Testis (tissue), 3 donors: Measurements from ENCODE around the gene OXSR1. TPM values are rescaled to one million over a fixed set of nuclear protein-coding genes. Genes with fewer than 3 reads are reported as not detected.
A peak's percentile ranks its signal among the peaks of the same experiment; 100 is the strongest.
"Not testable (repeated sequence)": the region's sequence is repeated elsewhere in the genome, so short reads cannot be mapped to it uniquely, and the experiment has no call there.

Experiments used
- DNase-seq: peaks from one replicate; pipeline ENCODE4 v3.0.0-alpha.2; 2019
- H3K27ac ChIP-seq, 2 donors: fragments of 200-600 bp; sonication (generic); one replicate each; pipeline ENCODE4 v1.5.1; 2019
- H3K27me3 ChIP-seq: fragments of 200-600 bp; sonication (generic); one replicate; pipeline ENCODE4 v1.5.1; 2019
- H3K36me3 ChIP-seq: fragments of 200-600 bp; sonication (generic); one replicate; pipeline ENCODE4 v1.5.1; 2017; ENCODE audit warnings: low read depth; ENCODE audit errors: missing control alignments
- H3K4me1 ChIP-seq: fragments of 200-600 bp; sonication (generic); one replicate; pipeline ENCODE4 v1.5.1; 2019
- H3K4me3 ChIP-seq, 2 donors: fragments of 200-600 bp; sonication (generic); one replicate each; pipeline ENCODE4 v1.5.1; 2017 to 2019
- H3K9me3 ChIP-seq: fragments of 200-600 bp; sonication (generic); one replicate; pipeline ENCODE4 v1.5.1; 2017
- POLR2A ChIP-seq: fragments of 450-650 bp; IDR thresholded peaks from one replicate; pipeline ENCODE4 v1.6.1; 2017; ENCODE audit warnings: antibody characterized with exemption, mild to moderate bottlenecking, moderate library complexity
- WGBS, 2 donors: methylation state at CpG; one replicate each; pipeline ENCODE4 v1.1.5; 2018; 5-methylcytosine and 5-hydroxymethylcytosine counted together
- intact Hi-C: fragments of 100-400 bp; cut with DNase I; formaldehyde crosslinking; loops from one replicate; pipeline ENCODE4 v1.15.1; 2023; ENCODE audit warnings: low total_unique reads
- polyA plus RNA-seq: library from polyadenylated mRNA; stranded (reverse); fragments of 350-450 nt; fragmentation: Illumina TruSeq; extraction: RNeasy Lipid Tissue Mini Kit (QIAGEN cat#74804); gene quantifications from one replicate; pipeline ENCODE4 v1.2.3, GENCODE V29; 2014; ENCODE audit warnings: low read depth, low replicate concordance; ENCODE audit not compliant: insufficient read depth
- total RNA-seq, 2 donors: library from RNA; depleted of rRNA; stranded (reverse); fragments of >200 nt; gene quantifications; one replicate each; pipeline ENCODE4 v1.2.3, GENCODE V29; 2016
- TF ChIP-seq, protein P1 (sequence below), 3 experiments: fragments of 450-650 bp in 2 of 3; fragments of 200-600 bp in 1 of 3; sonication (generic) in 1 of 3; IDR thresholded peaks; one replicate each; pipeline ENCODE4 v1.5.1; 2016 to 2019; ENCODE audit warnings: antibody characterized with exemption in 3 of 3, mild to moderate bottlenecking in 2 of 3, moderate library complexity in 1 of 3

Gene OXSR1
- total and polyA plus RNA-seq, 3 donors from 2014 or later: 26.0 to 48.7 (median 39.7) TPM

DNA sequence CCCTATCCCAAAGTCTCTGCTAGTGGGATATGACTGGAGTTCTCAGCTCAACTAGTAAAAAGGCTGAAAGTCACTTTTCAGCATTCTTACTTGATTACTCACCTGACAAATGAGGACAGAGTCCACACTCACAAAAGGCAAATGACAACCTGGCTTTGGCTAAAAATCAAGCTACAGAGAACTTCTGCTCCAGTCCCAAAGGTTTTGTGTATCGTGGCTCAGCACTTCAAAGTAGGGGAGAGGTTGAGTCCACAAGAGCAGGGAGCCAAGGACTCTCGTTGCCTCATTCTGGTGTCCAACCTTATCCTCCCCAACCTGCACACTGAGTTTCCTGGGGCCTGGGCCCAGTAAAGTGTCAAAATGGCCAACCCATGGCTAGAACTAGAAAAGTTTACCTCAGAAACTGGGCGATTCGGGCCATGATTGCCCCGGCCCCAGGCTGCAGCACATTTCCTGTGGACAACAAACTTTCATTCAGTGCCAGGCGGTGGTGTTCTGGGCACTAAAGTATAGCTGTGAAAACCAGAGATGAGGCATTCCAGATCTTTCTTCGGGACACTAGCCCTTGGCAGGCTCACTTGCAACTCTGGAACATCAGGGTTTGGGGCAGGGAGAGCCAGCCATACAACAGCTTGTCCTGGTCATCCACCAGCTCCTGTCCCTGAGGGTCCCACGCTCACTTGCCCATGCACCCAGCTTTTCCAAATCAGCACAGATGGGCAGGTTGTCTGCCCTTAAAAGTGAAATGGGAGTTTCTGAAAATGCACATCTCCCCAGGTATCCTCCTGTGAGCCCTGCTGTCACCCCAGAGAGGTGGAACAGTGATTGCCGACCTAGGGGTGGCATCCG, 31.6 kb upstream of the OXSR1 start:
- Histone ChIP-seq H3K4me3 (no peak overlapping the region), H3K27ac (no peak overlapping the region), H3K27me3 (no peaks in the 10 kb centered on the region), H3K4me1 (peaks cover 18% of the 10 kb centered on the region), H3K36me3 (no peaks in the 10 kb centered on the region), H3K9me3 (no peaks in the 10 kb centered on the region)
- intact Hi-C loops: no loop called here
- 87 to 92% methylated on average over 9 to 10 of the region's 10 CpGs for WGBS, 2 donors
- TF ChIP-seq, protein P1, sequence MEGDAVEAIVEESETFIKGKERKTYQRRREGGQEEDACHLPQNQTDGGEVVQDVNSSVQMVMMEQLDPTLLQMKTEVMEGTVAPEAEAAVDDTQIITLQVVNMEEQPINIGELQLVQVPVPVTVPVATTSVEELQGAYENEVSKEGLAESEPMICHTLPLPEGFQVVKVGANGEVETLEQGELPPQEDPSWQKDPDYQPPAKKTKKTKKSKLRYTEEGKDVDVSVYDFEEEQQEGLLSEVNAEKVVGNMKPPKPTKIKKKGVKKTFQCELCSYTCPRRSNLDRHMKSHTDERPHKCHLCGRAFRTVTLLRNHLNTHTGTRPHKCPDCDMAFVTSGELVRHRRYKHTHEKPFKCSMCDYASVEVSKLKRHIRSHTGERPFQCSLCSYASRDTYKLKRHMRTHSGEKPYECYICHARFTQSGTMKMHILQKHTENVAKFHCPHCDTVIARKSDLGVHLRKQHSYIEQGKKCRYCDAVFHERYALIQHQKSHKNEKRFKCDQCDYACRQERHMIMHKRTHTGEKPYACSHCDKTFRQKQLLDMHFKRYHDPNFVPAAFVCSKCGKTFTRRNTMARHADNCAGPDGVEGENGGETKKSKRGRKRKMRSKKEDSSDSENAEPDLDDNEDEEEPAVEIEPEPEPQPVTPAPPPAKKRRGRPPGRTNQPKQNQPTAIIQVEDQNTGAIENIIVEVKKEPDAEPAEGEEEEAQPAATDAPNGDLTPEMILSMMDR (IDR thresholded peaks at IDR 0.05): no peak
- DNase-seq: no peak

DNA sequence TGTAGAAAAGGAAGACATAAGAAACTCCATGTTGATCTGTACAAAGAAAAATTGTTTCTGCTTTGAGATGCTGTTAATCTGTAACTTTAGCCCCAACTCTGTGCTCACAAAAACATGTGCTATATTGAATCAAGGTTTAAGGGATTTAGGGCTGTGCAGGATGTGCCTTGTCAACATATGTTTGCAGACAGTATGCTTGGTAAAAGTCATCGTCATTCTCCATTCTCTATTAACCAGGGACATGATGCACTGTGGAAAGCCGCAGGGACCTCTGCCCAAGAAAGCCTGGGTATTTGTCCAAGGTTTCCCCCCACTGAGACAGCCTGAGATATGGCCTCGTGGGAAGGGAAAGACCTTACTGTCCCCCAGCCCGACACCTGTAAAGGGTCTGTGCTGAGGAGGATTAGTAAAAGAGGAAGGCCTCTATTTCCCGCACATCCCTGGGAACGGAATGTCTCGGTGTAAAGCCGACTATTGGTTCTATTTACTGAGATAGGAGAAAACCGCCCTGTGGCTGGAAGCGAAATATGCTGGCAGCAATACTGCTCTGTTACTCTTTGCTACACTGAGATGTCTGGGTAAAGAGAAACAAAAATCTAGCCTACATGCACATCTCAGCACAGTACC, 30.7 kb upstream of the OXSR1 start:
- H3K4me3 ChIP-seq, DNase-seq, intact Hi-C loops, H3K27me3 ChIP-seq, H3K36me3 ChIP-seq, H3K9me3 ChIP-seq, H3K27ac ChIP-seq: not testable (repeated sequence)
- peaks cover 23% of the 10 kb centered on the region for H3K4me1 ChIP-seq
- WGBS, 2 donors: 70 to 79% methylated on average over 10 of the region's 10 CpGs

DNA sequence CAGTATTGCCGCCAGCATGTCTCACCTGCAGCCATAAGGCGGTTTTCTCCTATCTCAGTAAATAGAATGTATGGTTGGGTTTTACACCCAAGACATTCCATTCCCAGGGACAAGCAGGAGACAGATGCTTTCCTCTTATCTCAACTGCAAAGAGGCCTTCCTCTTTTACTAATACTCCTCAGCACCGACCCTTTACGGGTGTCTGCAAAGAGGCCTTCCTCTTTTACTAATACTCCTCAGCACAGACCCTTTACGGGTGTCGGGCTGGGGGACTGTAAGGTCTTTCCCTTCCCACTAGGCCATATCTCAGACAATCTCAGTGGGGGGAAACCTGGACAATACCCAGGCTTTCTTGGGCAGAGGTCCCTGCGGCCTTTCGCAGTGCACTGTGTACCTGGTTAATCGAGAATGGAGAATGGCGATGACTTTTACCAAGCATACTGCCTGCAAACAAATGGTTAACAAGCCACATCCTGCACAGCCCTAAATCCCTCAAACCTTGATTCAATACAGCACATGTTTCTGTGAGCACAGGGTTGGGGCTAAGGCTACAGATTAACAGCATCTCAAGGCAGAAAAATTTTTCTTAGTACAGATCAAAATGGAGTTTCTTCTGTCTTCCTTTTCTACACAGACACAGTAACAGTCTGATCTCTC, 29.6 kb upstream of the OXSR1 start:
- DNase-seq, H3K9me3 ChIP-seq, intact Hi-C loops, H3K27me3 ChIP-seq, H3K36me3 ChIP-seq: not testable (repeated sequence)
- WGBS, 2 donors: 52 to 64% methylated on average over 10 of the region's 10 CpGs
- Histone ChIP-seq H3K27ac (peak overlapping the region; percentile 52 to 73), H3K4me3 (peak overlapping the region; percentile 79 to 89), H3K4me1 (peaks cover 24% of the 10 kb centered on the region)

DNA sequence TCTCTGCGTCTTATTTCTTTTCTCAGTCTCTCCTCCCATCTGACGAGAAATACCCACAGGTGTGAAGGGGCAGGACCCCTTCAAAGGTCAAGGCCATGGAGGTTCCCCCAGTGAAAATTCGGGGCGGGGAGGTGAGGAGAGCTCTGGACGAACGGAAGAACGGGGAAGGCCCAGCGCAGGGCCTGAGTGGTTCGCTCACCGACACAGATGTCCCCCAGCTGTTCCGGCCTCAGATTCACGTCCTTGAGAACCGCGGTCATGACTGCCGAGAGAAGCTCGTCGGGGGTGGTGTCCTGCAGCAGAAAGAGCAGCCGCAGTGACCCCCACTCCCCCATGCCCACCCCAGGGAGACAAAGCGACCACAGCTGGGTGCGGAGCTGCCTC, 29.0 kb upstream of the OXSR1 start:
- intact Hi-C loops: no loop called here
- Histone ChIP-seq H3K36me3 (no peaks in the 10 kb centered on the region), H3K27ac (peak overlapping the region; percentile 52 to 73), H3K9me3 (no peaks in the 10 kb centered on the region), H3K4me1 (peaks cover 24% of the 10 kb centered on the region), H3K27me3 (no peaks in the 10 kb centered on the region), H3K4me3 (peak overlapping the region; percentile 79 to 89)
- no peak for TF ChIP-seq POLR2A
- TF ChIP-seq, protein P1 (IDR thresholded peaks at IDR 0.05): no peak
- DNase-seq: peak; percentile 33
- 0 to 4% methylated on average over 4 to 20 of the region's 20 CpGs for WGBS, 2 donors

DNA sequence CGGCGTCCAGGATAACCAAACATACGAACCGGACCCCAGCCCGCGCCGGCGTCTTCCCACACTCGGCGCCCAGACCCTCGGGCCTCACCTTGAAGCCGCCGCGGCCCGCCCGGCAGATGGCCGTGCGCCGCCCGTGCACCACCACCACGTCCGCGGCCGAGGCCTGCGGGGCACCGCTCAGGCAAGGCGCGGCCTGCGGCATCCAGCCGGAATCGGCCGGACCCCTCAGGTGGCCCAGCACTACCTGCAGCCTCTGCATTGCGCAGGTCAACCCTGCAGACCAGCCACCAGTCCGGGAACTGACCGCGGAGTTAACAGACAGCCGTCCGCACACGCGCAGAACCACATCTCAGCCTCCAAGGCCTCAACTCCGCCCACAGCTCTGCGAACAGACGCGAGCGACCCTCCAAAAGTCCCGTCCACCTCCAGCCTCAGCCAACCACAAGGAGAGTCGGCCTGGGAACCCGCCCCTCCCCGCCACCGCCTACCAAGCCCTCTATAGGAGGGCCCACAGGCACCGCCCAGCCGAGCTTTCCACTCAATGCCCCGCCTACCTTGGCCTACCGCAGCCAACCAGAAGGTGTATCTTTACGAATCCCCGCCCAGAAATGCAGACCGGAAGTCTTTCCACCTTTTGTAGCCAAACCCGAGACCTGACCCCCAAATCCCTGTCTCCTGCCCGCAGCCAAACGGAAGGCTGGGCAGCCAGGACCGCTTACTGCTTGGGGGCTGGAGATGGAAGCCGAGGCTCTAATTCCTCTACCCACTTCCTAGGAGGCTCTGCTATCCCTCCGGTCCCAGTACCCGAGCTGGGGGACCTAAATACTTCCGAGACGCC, 28.3 kb upstream of the OXSR1 start, which contains the start of gene ACAA1:
TSS of gene ACAA1 (minus strand) at position 351 of the 838 bp plus-strand sequence. CDS start at position 259, 92 bp downstream.
- TF ChIP-seq POLR2A: peak; percentile 59
- TF ChIP-seq, protein P1 (IDR thresholded peaks at IDR 0.05): peak in 1 of 3 experiments; percentile 25
- 0 to 1% methylated on average over 16 to 53 of the region's 66 CpGs for WGBS, 2 donors
- Histone ChIP-seq H3K36me3 (no peaks in the 10 kb centered on the region), H3K9me3 (no peaks in the 10 kb centered on the region), H3K27ac (peak within 1 kb of the TSS; percentile 73 to 88), H3K27me3 (no peaks in the 10 kb centered on the region), H3K4me3 (peak within 1 kb of the TSS; percentile 79 to 89), H3K4me1 (peaks cover 24% of the 10 kb centered on the region)
- DNase-seq: peak; percentile 100
- intact Hi-C loops: no loop called here
